HepG2 (cell line): ENCODE results near the gene DPEP3. TPM values are rescaled to one million over a fixed set of nuclear protein-coding genes. Genes with fewer than 3 reads are reported as not detected.

Experiments
- BORCS8-MEF2B ChIP-seq: sonication (generic); formaldehyde crosslinking; IDR thresholded peaks from 2 replicates; pipeline ENCODE4 v1.8.0; 2022; ENCODE audit warnings: mild to moderate bottlenecking, missing genetic modification reagents
- CHD4 ChIP-seq: fragments of 200-600 bp; sonication (generic); IDR thresholded peaks from 2 replicates; pipeline ENCODE4 v1.7.0; 2017; ENCODE audit warnings: mild to moderate bottlenecking, low read length, borderline replicate concordance
- EP300 ChIP-seq, 3 experiments: sonication (generic) in 1 of 3; formaldehyde crosslinking in 1 of 3; IDR thresholded peaks; 2 replicates each; pipeline versions ENCODE4 v1.5.1 to v1.6.1; 2011 to 2020; ENCODE audit warnings: low read depth in 2 of 3, low read length in 2 of 3, borderline replicate concordance in 1 of 3, improper control_type of control experiment in 1 of 3, mild to moderate bottlenecking in 1 of 3, missing genetic modification reagents in 1 of 3, moderate library complexity in 1 of 3
- GABPB1 ChIP-seq: IDR thresholded peaks from 2 replicates; pipeline ENCODE4 v1.6.1; 2016; ENCODE audit warnings: mild to moderate bottlenecking, missing genetic modification reagents, moderate library complexity, missing compliant biosample characterization
- JUND ChIP-seq: sonication (generic); formaldehyde crosslinking; IDR thresholded peaks from 2 replicates; pipeline ENCODE4 v1.8.0; 2022; ENCODE audit warnings: mild to moderate bottlenecking, missing genetic modification reagents
- MYC ChIP-seq: sonication (generic); formaldehyde crosslinking; IDR thresholded peaks from 2 replicates; pipeline ENCODE4 v1.9.0; 2021; ENCODE audit warnings: missing genetic modification reagents, borderline replicate concordance
- NFYB ChIP-seq: sonication (generic); formaldehyde crosslinking; IDR thresholded peaks from 2 replicates; pipeline ENCODE4 v1.4.0; 2020; ENCODE audit warnings: missing genetic modification reagents
- NR2C2 ChIP-seq: sonication (generic); formaldehyde crosslinking; IDR thresholded peaks from 2 replicates; pipeline ENCODE4 v1.4.0; 2020; ENCODE audit warnings: missing genetic modification reagents, mild to moderate bottlenecking, moderate library complexity, borderline replicate concordance
- NR2F6 ChIP-seq, 2 experiments: IDR thresholded peaks; 2 replicates each; pipeline ENCODE4 v1.6.1; 2016; ENCODE audit warnings: antibody characterized with exemption in 1 of 2, mild to moderate bottlenecking in 1 of 2
- POLR2G ChIP-seq: fragments of 200-400 bp; formaldehyde crosslinking; IDR thresholded peaks from 2 replicates; pipeline ENCODE4 v1.6.1; 2018; ENCODE audit warnings: mild to moderate bottlenecking, low read depth, low read length, moderate library complexity
- REPIN1 ChIP-seq: sonication (generic); formaldehyde crosslinking; IDR thresholded peaks from 2 replicates; pipeline ENCODE4 v1.8.0; 2022; ENCODE audit warnings: missing genetic modification reagents, low read depth, mild to moderate bottlenecking, borderline replicate concordance
- RFX3 ChIP-seq: IDR thresholded peaks from 2 replicates; pipeline ENCODE4 v1.6.1; 2016; ENCODE audit warnings: missing biosample characterization, missing genetic modification reagents
- SIN3B ChIP-seq: fragments of 150-350 bp; IDR thresholded peaks from 2 replicates; pipeline ENCODE4 v1.6.1; 2014; ENCODE audit warnings: low read length
- SIX1 ChIP-seq: sonication (generic); formaldehyde crosslinking; IDR thresholded peaks from 2 replicates; pipeline ENCODE4 v1.4.0; 2020; ENCODE audit warnings: missing genetic modification reagents, borderline replicate concordance
- SMAD3 ChIP-seq: sonication (generic); formaldehyde crosslinking; IDR thresholded peaks from 2 replicates; pipeline ENCODE4 v1.4.0; 2020; ENCODE audit warnings: missing genetic modification reagents
- SOX5 ChIP-seq: IDR thresholded peaks from 2 replicates; pipeline ENCODE4 v1.6.1; 2016; ENCODE audit warnings: borderline replicate concordance
- TOPORS ChIP-seq: sonication (generic); formaldehyde crosslinking; IDR thresholded peaks from 2 replicates; pipeline ENCODE4 v1.8.0; 2023; ENCODE audit warnings: mild to moderate bottlenecking, missing genetic modification reagents
- ZBTB26 ChIP-seq: IDR thresholded peaks from 2 replicates; pipeline ENCODE4 v1.6.1; 2016; ENCODE audit warnings: missing compliant biosample characterization, missing genetic modification reagents, borderline replicate concordance
- ZBTB42 ChIP-seq: sonication (generic); formaldehyde crosslinking; IDR thresholded peaks from 2 replicates; pipeline ENCODE4 v1.5.0; 2020; ENCODE audit warnings: mild to moderate bottlenecking, missing genetic modification reagents
- ZBTB46 ChIP-seq: sonication (generic); formaldehyde crosslinking; IDR thresholded peaks from 2 replicates; pipeline ENCODE4 v1.4.0; 2020; ENCODE audit warnings: mild to moderate bottlenecking, missing genetic modification reagents, borderline replicate concordance
- ZNF496 ChIP-seq: sonication (generic); formaldehyde crosslinking; IDR thresholded peaks from 2 replicates; pipeline ENCODE4 v1.8.1; 2023; ENCODE audit warnings: mild to moderate bottlenecking, moderate library complexity, missing genetic modification reagents; ENCODE audit not compliant: insufficient replicate concordance
- ZNF724P ChIP-seq: sonication (generic); formaldehyde crosslinking; IDR thresholded peaks from 2 replicates; pipeline ENCODE4 v1.8.0; 2022; ENCODE audit warnings: missing genetic modification reagents, borderline replicate concordance
- polyA plus RNA-seq, 8 experiments: library from polyadenylated mRNA; depleted of rRNA in 3 of 8; stranded (reverse) in 7 of 8; unstranded in 1 of 8; fragments of >200 nt; fragmentation: Illumina TruSeq in 4 of 8; extraction: Trizol in 4 of 8; gene quantifications; 2 replicates each; pipeline versions ENCODE4 v1.2.1 to v1.2.3, GENCODE V29; 2011 to 2016; ENCODE audit warnings: low read depth in 4 of 8, missing spikeins in 1 of 8, mixed read lengths in 1 of 8; ENCODE audit not compliant: insufficient read depth in 1 of 8
- total RNA-seq, 5 experiments: library from RNA; depleted of rRNA; stranded (reverse); fragments of >200 nt; fragmentation: Illumina TruSeq; extraction: Trizol; gene quantifications; 2 replicates each; pipeline ENCODE4 v1.2.3, GENCODE V29; 2016; ENCODE audit warnings: low read depth in 1 of 5
- TF ChIP-seq, protein P1 (sequence below): sonication (generic); formaldehyde crosslinking; conservative IDR thresholded peaks from 2 replicates; pipeline ENCODE4 v1.4.0; 2020; ENCODE audit warnings: missing genetic modification reagents

Gene DPEP3
- total and polyA plus RNA-seq, 2 of the 13 experiments (the other 11 are each of a cell fraction or from before 2014, with no cell fraction given): not detected

- TF ChIP-seq SMAD3 (CRISPR knock-in tag) (no peak), ZBTB46 (no peak), POLR2G (peak; percentile 70), NR2F6 (IDR thresholded peaks at IDR 0.05) (0 out of 2 replicates have a peak, but pooled peaks have one; percentile 7), NR2F6 (CRISPR knock-in tag; IDR thresholded peaks at IDR 0.05) (peak; percentile 16; the same call in 1 of the 2 replicates), SOX5 (CRISPR knock-in tag) (peak; percentile 49; the same call in 1 of the 2 replicates), RFX3 (CRISPR knock-in tag) (no peak), TOPORS (CRISPR knock-in tag) (peak; percentile 57; the same call in 1 of the 2 replicates), BORCS8-MEF2B (peak; percentile 61; the same call in 1 of the 2 replicates), REPIN1 (CRISPR knock-in tag) (peak; percentile 44), MYC (CRISPR knock-in tag) (peak; percentile 29), SIX1 (0 out of 2 replicates have a peak, but pooled peaks have one; percentile 3), ZBTB42 (CRISPR knock-in tag) (no peak), NR2C2 (CRISPR knock-in tag) (peak; percentile 42; the same call in 1 of the 2 replicates), JUND (CRISPR knock-in tag) (peak; percentile 94), ZBTB26 (CRISPR knock-in tag) (no peak; the same call in 1 of the 2 replicates), ZNF724P (peak; percentile 89), NFYB (CRISPR knock-in tag) (peak; percentile 49), ZNF496 (CRISPR knock-in tag) (no peak), GABPB1 (CRISPR knock-in tag) (peak; percentile 92), SIN3B (no peak; the same call in 1 of the 2 replicates), EP300 (IDR thresholded peaks at IDR 0.05; ENCODE audit: low read depth in 2 of 2, low read length in 2 of 2) (peak in 1 of 2 experiments; percentile 73; a peak in 1 of 4 replicates), EP300 (CRISPR knock-in tag; IDR thresholded peaks at IDR 0.05; ENCODE audit: borderline replicate concordance) (no peak), CHD4 (peak; percentile 80; the same call in 1 of the 2 replicates)
- TF ChIP-seq, protein P1, sequence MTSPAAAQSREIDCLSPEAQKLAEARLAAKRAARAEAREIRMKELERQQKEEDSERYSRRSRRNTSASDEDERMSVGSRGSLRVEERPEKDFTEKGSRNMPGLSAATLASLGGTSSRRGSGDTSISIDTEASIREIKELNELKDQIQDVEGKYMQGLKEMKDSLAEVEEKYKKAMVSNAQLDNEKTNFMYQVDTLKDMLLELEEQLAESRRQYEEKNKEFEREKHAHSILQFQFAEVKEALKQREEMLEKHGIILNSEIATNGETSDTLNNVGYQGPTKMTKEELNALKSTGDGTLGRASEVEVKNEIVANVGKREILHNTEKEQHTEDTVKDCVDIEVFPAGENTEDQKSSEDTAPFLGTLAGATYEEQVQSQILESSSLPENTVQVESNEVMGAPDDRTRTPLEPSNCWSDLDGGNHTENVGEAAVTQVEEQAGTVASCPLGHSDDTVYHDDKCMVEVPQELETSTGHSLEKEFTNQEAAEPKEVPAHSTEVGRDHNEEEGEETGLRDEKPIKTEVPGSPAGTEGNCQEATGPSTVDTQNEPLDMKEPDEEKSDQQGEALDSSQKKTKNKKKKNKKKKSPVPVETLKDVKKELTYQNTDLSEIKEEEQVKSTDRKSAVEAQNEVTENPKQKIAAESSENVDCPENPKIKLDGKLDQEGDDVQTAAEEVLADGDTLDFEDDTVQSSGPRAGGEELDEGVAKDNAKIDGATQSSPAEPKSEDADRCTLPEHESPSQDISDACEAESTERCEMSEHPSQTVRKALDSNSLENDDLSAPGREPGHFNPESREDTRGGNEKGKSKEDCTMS (CRISPR knock-in tag): no peak
These were observed 11.7 kb downstream of the DPEP3 start, which contains the start of gene SLC12A4 (continued) for GRCh38 chr16:67968400-67969253.
